ENCODE results near the gene CDK6.

Gene CDK6

DNA sequence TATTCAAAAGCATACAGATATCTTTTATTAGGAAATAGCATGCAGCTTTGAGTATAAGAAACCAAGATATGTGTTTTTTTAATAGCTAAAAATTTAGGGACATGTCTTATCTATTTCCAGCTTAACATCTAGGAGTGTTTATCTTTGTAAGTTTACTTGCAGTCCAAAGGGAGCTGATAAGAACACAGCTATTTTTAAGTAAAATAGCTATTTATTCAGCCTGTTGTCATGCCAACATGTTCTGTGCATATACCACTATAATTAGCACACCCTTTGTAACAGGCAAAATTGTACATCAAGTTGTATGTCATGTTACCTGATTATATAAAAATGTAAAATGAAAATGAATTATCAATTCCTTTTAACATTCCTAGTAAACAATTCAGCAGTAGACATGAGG is 275.8 kb downstream of the CDK6 start:
- Histone ChIP-seq H3K79me2 (ENCODE audit: low read length) (no peaks in the 10 kb centered on the region), H3K9ac (ENCODE audit: low read length) (no peak overlapping the region), H3K27ac (ENCODE audit: low read length) (no peak overlapping the region), H2AFZ (ENCODE audit: low read depth, low read length) (no peak overlapping the region), H3K4me1 (ENCODE audit: low read length) (peaks cover 7% of the 10 kb centered on the region), H3K4me3 (ENCODE audit: low read length) (no peak overlapping the region), H3K4me2 (ENCODE audit: low read length) (no peak overlapping the region), H4K20me1 (ENCODE audit: insufficient read depth, low read length) (no peaks in the 10 kb centered on the region), H3K36me3 (replicated peaks; ENCODE audit: low read depth, low read length) (peaks cover 29% of the 10 kb centered on the region), H3K9me3 (ENCODE audit: insufficient read depth, low read length) (no peaks in the 10 kb centered on the region), H3K27me3 (ENCODE audit: low read depth, low read length) (no peaks in the 10 kb centered on the region)
- TF ChIP-seq, protein P1, sequence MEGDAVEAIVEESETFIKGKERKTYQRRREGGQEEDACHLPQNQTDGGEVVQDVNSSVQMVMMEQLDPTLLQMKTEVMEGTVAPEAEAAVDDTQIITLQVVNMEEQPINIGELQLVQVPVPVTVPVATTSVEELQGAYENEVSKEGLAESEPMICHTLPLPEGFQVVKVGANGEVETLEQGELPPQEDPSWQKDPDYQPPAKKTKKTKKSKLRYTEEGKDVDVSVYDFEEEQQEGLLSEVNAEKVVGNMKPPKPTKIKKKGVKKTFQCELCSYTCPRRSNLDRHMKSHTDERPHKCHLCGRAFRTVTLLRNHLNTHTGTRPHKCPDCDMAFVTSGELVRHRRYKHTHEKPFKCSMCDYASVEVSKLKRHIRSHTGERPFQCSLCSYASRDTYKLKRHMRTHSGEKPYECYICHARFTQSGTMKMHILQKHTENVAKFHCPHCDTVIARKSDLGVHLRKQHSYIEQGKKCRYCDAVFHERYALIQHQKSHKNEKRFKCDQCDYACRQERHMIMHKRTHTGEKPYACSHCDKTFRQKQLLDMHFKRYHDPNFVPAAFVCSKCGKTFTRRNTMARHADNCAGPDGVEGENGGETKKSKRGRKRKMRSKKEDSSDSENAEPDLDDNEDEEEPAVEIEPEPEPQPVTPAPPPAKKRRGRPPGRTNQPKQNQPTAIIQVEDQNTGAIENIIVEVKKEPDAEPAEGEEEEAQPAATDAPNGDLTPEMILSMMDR (IDR thresholded peaks at IDR 0.05; ENCODE audit: low read depth, low read length): no peak
- no peak for TF ChIP-seq EZH2phosphoT487 (IDR thresholded peaks at IDR 0.05; ENCODE audit: low read depth)

DNA sequence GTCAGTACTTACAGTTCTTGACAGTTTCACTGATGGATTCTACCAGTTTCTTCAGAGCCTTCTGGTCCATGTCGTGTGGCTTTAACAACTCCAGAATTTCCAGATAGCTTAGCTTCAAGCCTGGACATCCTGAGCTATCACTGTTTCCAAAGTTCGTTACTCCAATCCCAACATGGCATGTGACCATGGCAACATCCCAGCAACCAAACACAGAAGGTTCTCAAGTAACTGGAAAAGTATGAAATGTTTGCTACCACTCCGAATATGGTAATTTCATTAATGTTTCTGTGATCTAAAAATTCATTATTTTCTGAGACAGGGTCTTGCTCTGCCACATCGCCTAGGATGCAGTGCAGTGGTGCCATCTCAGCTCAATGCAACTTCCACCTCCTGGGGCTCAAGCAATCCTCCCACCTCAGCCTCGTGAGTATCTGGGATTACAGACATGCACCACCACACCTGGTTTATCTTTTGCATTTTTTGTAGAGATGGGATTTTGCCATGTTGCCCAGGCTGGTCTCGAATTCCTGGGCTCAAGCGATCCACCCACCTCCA is 278.5 kb downstream of the CDK6 start:
- Histone ChIP-seq H3K4me1 (ENCODE audit: low read length) (no peaks in the 10 kb centered on the region), H4K20me1 (ENCODE audit: insufficient read depth, low read length) (no peaks in the 10 kb centered on the region), H3K79me2 (ENCODE audit: low read length) (no peaks in the 10 kb centered on the region), H3K4me2 (ENCODE audit: low read length) (no peak overlapping the region), H3K27ac (ENCODE audit: low read length) (no peak overlapping the region), H3K9me3 (ENCODE audit: insufficient read depth, low read length) (no peaks in the 10 kb centered on the region), H3K27me3 (ENCODE audit: low read depth, low read length) (no peaks in the 10 kb centered on the region), H2AFZ (ENCODE audit: low read depth, low read length) (no peak overlapping the region), H3K9ac (ENCODE audit: low read length) (no peak overlapping the region), H3K4me3 (ENCODE audit: low read length) (no peak overlapping the region), H3K36me3 (replicated peaks; ENCODE audit: low read depth, low read length) (peaks cover 14% of the 10 kb centered on the region)
- TF ChIP-seq EZH2phosphoT487 (IDR thresholded peaks at IDR 0.05; ENCODE audit: low read depth): no peak
- TF ChIP-seq, protein P1 (IDR thresholded peaks at IDR 0.05; ENCODE audit: low read depth, low read length): no peak

DNA sequence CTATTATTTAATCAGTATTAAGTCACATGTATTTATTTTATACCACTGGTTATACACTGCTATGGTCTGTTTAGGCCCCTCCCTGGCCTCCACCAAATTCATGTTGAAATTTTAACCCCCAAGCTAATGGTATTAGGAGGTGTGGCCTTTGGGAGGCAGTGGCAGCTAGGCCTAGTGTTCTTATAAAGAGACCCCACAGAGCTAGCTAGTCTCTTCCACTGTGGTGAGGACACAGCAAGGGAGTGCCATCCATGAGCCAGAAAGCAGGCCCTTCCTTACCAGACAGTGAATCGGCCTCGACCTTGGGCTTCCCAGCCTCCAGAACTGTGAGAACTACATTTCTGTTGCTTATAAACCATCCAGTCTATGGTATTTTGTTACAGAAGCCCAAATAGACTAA is 279.1 kb downstream of the CDK6 start:
- Histone ChIP-seq H3K36me3 (replicated peaks; ENCODE audit: low read depth, low read length) (peaks cover 14% of the 10 kb centered on the region), H2AFZ (ENCODE audit: low read depth, low read length) (no peak overlapping the region), H4K20me1 (ENCODE audit: insufficient read depth, low read length) (no peaks in the 10 kb centered on the region), H3K27me3 (ENCODE audit: low read depth, low read length) (no peaks in the 10 kb centered on the region), H3K4me1 (ENCODE audit: low read length) (no peaks in the 10 kb centered on the region), H3K4me3 (ENCODE audit: low read length) (no peak overlapping the region), H3K4me2 (ENCODE audit: low read length) (no peak overlapping the region), H3K9me3 (ENCODE audit: insufficient read depth, low read length) (no peaks in the 10 kb centered on the region), H3K27ac (ENCODE audit: low read length) (no peak overlapping the region), H3K9ac (ENCODE audit: low read length) (no peak overlapping the region), H3K79me2 (ENCODE audit: low read length) (no peaks in the 10 kb centered on the region)
- TF ChIP-seq EZH2phosphoT487 (IDR thresholded peaks at IDR 0.05; ENCODE audit: low read depth): no peak

All from OCI-LY3 (cell line).